Activated CD4-positive, alpha-beta T cell treated with anti-CD3 and anti-CD28 coated beads, Interleukin-2, Interleukin-4, amounts not matched to agents 100 ng/mL and 50 ng/mL, durations not matched to agents 16 hours and 8 hours (primary cell): ENCODE results near the gene GCAT.

Experiments used
- DNase-seq: peaks from one replicate; pipeline ENCODE4 v3.0.0-alpha.2; 2020; ENCODE audit warnings: low spot score

Gene GCAT

GRCh38 chr22:37807410-37808293 is at the start of gene GCAT:
Gene GCAT, plus strand, starts transcription at chr22:37807934. Its CDS starts 34 bp downstream, at chr22:37807968.
- DNase-seq = peak; percentile 96

GRCh38 chr22:37758694-37759093 is 49.0 kb upstream of the GCAT start:
- DNase-seq = no peak

DNA sequence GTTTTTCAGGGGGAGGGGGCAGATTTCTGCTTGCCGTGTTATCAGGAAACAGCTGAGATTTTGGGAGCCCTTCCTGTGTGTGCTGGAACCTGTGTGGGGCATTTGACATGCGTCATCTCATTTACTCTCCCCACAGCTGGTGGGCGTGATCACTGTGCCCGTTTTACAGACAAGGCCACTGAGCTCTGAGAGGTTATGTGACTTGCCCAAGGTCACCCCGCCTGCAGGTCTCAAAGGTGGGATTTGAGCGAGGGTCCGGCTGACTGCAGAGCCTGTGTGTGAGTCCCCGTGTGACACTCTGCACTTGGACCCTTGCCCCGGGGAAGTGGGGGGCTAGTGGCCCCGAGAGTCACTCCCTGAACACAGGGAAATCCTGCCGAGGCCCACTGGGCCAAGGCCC is 48.5 kb upstream of the GCAT start:
- DNase-seq = no peak

- no peak for DNase-seq
Observed at GRCh38 chr22:37760152-37760551, 47.6 kb upstream of the GCAT start.

- DNase-seq = no peak
Observed at GRCh38 chr22:37762389-37762836, 45.3 kb upstream of the GCAT start.

- no peak for DNase-seq
Observed at GRCh38 chr22:37763012-37763411, 44.7 kb upstream of the GCAT start.

- no peak for DNase-seq
Observed at GRCh38 chr22:37763652-37764051, 44.1 kb upstream of the GCAT start.

GRCh38 chr22:37764622-37765021 is 43.1 kb upstream of the GCAT start:
- DNase-seq = no peak

- DNase-seq = no peak
Observed at GRCh38 chr22:37765498-37765897, 42.2 kb upstream of the GCAT start.

- no peak for DNase-seq
Observed at GRCh38 chr22:37765953-37766576, 41.7 kb upstream of the GCAT start.

GRCh38 chr22:37768273-37768672 is 39.5 kb upstream of the GCAT start:
- DNase-seq = no peak

DNA sequence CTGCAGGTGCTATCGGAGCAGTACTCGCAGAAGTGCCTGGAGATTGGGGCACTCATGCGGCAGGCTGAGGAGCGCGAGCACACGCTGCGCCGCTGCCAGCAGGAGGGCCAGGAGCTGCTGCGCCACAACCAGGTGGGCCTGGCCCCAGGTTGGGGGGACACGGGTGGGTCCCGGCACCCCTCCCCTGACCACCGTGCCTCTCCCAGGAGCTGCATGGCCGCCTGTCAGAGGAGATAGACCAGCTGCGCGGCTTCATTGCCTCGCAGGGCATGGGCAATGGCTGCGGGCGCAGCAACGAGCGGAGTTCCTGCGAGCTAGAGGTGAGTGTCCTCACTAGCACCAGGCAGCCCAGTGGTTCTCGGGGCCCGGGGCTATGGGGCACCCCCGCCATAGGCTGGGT is 38.7 kb upstream of the GCAT start:
- no peak for DNase-seq

DNA sequence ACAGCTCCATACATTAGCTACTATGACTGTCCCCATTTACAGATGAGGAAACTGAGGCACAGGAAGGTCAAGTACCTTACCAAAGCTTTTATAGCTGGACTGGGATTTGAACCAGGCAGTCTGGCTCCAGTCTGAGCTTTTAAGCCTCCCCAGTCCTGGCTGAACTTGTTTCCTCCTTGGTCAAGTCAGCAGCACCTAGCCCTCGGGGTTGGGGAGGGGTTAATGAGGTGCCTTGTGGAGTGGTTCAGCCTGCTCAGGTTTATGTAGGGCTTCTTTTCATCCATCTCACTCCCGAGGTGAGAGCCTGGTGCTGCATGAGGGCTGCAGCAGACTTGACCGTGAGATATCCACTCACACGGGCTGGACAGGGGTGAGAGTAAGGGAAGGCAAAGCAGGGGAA is 36.7 kb upstream of the GCAT start:
- DNase-seq = no peak

DNA sequence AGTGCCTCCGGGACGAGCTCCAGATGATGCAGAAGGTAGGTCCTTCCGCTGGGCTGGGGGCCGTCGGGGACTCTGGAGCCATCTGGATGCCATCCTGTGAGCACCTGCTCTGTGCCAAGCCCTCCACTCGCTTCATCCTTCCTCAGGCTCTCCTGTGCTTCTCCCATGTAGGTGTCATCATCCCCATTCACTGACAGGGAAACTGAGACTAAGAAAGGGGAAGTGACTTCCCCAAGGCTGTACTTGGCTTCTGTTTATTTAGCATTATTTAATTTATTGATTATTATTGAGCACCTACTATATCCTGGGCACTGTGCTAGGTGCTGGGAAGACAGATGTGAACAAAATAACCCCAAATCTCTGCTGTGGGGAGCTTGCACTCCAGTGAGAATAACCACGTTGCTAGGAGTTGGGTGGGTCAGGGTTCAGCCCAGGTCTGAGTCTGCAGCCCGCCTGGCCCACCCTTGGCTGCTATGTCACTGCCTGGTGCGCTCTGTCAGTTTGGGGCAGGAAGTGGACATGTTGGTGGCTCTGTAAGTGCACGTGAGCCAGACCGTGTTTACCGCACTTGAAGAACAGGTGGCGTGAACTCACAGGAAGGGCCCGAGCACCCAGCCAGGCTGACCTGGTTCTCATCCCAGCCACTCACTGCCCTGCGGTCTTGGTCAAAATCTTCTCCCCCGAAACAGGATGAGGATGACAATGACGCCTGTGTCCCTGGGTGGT is 35.9 kb upstream of the GCAT start:
- DNase-seq = no peak

GRCh38 chr22:37774728-37775127 is 33.0 kb upstream of the GCAT start:
- DNase-seq = no peak

- no peak for DNase-seq
Observed at GRCh38 chr22:37775785-37776638, 31.7 kb upstream of the GCAT start.

DNA sequence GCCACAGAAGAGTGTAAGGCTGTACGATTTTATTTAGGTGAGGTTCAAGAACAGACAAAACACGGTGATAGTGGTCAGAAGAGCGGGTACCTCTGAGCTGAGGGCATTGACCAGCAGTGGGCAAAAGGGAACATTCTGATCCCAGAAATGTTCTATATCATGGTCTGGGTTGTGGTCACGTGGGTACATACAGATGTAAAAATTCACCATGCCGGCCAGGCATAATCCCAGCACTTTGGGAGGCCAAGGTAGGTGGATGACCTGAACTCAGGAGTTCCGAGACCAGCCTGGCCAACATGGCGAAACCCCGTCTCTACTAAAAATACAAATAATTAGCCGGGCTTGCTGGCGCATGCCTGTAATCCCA is 31.1 kb upstream of the GCAT start:
- no peak for DNase-seq

DNA sequence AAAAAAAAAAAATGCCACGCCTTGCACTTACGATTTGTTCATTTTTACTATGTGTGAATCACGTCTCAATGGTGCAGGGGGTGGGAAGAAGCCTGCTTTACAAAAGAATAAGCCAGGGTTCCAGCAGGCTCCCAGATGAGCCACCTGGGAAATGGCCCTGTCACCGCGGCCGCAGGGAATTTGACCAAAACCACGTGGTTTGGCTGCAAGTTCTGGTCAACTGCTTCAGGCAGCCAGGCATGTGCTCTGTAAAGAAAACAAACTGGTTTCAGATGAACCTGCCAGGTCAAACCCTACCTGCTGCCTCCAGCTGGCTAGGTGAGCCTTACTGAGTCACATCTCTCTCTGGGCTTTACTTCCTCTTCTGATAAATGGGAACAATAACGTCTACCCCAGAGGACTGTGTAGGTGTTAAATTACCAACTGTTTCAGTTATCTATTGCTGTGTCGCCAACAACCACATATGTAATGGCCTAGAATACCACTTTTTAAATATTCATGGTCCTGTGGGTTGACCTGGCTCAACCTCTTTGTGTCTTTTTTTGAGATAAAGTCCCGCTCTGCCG is 30.5 kb upstream of the GCAT start:
- no peak for DNase-seq

GRCh38 chr22:37778370-37779009 is 29.2 kb upstream of the GCAT start:
- no peak for DNase-seq

DNA sequence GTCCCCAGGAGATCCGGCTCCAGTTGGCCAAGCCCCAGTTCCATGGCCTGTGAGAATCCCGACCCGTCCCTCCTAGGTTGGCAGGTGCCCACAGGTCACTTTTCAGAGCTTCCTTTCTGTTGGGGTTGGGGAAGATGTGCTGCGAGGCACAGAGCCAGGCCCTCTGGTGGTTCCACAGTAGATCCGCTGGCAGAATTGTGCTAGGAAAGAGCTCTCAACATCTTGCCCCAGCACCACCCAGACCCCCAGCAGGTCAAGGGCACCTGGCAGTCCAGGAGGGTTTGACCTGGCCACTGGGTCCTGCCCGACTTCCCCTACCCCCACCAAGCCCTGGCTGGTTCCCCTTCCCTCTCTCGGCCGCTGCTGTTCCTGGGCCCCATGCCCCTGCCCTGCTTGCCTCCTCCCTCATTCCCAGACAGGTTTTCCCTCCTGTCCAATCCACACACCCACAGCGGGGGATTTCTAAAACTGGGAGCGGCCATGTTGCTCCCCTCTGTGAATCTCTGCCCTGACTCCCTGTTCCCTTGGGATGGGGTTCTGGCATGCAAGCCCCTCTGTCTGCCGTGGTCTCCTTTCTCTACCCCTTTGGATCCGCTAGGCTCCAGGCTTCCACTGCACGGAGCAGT is 26.2 kb upstream of the GCAT start:
- DNase-seq = no peak
